Glutamatergic neuron (in vitro differentiated cells): Measurements from ENCODE around the gene CFTR. TPM values are rescaled to one million over a fixed set of nuclear protein-coding genes. Genes with fewer than 3 reads are reported as not detected.

Source experiments
- DNase-seq: peaks from one replicate; pipeline ENCODE4 v3.0.0; 2022
- H3K27ac Mint-ChIP-seq: one replicate; pipeline ENCODE4 v1.8.0; 2020; ENCODE audit warnings: mild to moderate bottlenecking, mixed read lengths, inconsistent platforms; ENCODE audit not compliant: unreplicated experiment
- H3K27me3 Mint-ChIP-seq: one replicate; pipeline ENCODE4 v1.8.0; 2020; ENCODE audit warnings: mild to moderate bottlenecking, moderate library complexity, mixed read lengths, inconsistent platforms; ENCODE audit not compliant: unreplicated experiment
- H3K36me3 Mint-ChIP-seq: one replicate; pipeline ENCODE4 v1.8.0; 2020; ENCODE audit warnings: mild to moderate bottlenecking, mixed read lengths, inconsistent platforms; ENCODE audit not compliant: unreplicated experiment
- H3K4me1 Mint-ChIP-seq: one replicate; pipeline ENCODE4 v1.8.0; 2020; ENCODE audit warnings: mild to moderate bottlenecking, low read depth, mixed read lengths, inconsistent platforms; ENCODE audit not compliant: unreplicated experiment
- H3K4me3 Mint-ChIP-seq: one replicate; pipeline ENCODE4 v1.8.0; 2020; ENCODE audit warnings: mild to moderate bottlenecking, mixed read lengths, inconsistent platforms; ENCODE audit not compliant: unreplicated experiment
- H3K9me3 Mint-ChIP-seq: one replicate; pipeline ENCODE4 v1.8.0; 2020; ENCODE audit warnings: mild to moderate bottlenecking, moderate library complexity, mixed read lengths, inconsistent platforms; ENCODE audit not compliant: unreplicated experiment
- total RNA-seq: library from RNA; stranded (reverse); fragmentation: NEBNext Ultra II Directional; extraction: Animal tissue kit (Norgen Biotek cat#: 25700); gene quantifications from one replicate; pipeline ENCODE4 v1.2.1, GENCODE V29; 2021; ENCODE audit not compliant: unreplicated experiment
- TF ChIP-seq, protein P1 (sequence below): fragments of 200-600 bp; sonication (generic); IDR thresholded peaks from one replicate; pipeline ENCODE4 v1.5.0; 2021; ENCODE audit not compliant: partially characterized antibody, unreplicated experiment

The CFTR gene
- total RNA-seq, 1 donor from 2014 or later: not detected

DNA sequence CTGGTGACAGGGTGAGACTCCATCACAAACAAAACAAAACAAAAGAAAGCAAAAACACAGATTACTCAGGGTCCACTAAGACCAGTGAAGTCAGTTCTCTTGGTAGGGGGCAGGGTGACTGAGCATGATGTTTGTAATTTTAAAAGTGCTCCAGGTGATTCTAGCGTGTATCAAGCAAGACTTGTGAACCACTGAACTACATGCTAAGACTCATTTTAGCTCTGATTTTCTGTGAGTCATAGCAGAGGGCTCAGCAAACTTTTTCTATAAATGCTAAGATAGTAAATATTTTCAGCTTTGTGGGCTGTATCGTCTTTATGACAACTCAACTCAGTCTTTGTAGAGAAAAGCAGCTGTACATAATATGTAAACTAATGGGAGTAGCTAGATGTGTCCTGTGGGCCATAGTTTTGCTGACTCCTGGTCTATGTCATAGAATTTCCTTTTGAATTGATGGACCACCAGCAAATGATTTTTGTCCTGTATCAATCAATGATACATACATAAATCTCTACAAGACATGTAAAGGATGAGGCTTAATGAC, 141.3 kb downstream of the CFTR start:
- no peaks in the 10 kb centered on the region for H3K9me3 Mint-ChIP-seq

DNA sequence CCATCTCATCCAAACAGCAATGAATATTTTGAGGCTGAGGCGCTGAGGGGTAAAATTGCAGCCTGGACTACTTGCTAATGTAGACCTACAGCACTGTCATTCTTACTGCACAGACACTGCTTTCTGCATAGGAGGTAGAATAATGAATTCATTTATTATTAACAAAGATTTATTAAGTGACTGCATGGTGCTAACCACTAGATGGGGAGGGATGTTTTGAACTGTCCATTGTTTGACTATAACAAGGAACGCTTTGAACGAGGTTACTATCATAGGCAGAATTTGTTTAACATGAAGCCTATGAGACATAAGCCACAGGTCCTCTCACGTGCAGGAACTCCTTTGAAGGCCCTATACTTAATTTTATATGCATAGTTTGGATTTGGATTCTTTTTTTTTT, 143.8 kb downstream of the CFTR start:
- H3K36me3 Mint-ChIP-seq: no peaks in the 10 kb centered on the region
- no peak for DNase-seq
- TF ChIP-seq, protein P1, sequence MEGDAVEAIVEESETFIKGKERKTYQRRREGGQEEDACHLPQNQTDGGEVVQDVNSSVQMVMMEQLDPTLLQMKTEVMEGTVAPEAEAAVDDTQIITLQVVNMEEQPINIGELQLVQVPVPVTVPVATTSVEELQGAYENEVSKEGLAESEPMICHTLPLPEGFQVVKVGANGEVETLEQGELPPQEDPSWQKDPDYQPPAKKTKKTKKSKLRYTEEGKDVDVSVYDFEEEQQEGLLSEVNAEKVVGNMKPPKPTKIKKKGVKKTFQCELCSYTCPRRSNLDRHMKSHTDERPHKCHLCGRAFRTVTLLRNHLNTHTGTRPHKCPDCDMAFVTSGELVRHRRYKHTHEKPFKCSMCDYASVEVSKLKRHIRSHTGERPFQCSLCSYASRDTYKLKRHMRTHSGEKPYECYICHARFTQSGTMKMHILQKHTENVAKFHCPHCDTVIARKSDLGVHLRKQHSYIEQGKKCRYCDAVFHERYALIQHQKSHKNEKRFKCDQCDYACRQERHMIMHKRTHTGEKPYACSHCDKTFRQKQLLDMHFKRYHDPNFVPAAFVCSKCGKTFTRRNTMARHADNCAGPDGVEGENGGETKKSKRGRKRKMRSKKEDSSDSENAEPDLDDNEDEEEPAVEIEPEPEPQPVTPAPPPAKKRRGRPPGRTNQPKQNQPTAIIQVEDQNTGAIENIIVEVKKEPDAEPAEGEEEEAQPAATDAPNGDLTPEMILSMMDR: no peak
- no peaks in the 10 kb centered on the region for H3K9me3 Mint-ChIP-seq
- no peak overlapping the region for H3K27ac Mint-ChIP-seq
- no peaks in the 10 kb centered on the region for H3K4me1 Mint-ChIP-seq
- no peaks in the 10 kb centered on the region for H3K27me3 Mint-ChIP-seq
- no peak overlapping the region for H3K4me3 Mint-ChIP-seq

More for the DNA sequence above, 141.3 kb downstream of the CFTR start:
- TF ChIP-seq, protein P1: no peak
- Mint-ChIP-seq H3K4me1 (no peaks in the 10 kb centered on the region), H3K27me3 (no peaks in the 10 kb centered on the region), H3K36me3 (no peaks in the 10 kb centered on the region), H3K4me3 (no peak overlapping the region), H3K27ac (no peak overlapping the region)
- DNase-seq: no peak

DNA sequence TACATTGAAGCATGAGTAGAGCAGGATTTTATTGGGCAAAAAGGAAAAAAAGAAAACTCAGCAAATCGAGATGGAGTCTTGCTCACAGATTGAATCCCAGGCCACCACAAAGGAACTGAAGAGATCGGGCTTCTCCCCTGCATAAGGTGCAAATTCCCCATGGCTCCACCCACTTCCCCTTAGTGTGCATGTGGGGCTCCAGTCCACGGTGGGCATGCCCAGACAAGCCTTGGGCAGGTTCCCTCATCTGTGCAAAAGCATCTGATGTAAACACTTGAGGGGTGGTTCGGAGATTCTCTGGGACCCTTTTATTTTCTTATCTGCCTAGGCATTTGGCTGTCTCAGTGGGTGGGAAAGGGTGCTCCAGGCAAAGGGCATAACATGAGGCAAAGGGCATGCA, 150.7 kb downstream of the CFTR start:
- H3K27me3 Mint-ChIP-seq: peaks cover 5% of the 10 kb centered on the region
- no peaks in the 10 kb centered on the region for H3K36me3 Mint-ChIP-seq
- peaks cover 1% of the 10 kb centered on the region for H3K9me3 Mint-ChIP-seq
- peaks cover 7% of the 10 kb centered on the region for H3K4me1 Mint-ChIP-seq
- TF ChIP-seq, protein P1: no peak
- H3K27ac Mint-ChIP-seq: no peak overlapping the region
- no peak for DNase-seq
- H3K4me3 Mint-ChIP-seq: no peak overlapping the region

DNA sequence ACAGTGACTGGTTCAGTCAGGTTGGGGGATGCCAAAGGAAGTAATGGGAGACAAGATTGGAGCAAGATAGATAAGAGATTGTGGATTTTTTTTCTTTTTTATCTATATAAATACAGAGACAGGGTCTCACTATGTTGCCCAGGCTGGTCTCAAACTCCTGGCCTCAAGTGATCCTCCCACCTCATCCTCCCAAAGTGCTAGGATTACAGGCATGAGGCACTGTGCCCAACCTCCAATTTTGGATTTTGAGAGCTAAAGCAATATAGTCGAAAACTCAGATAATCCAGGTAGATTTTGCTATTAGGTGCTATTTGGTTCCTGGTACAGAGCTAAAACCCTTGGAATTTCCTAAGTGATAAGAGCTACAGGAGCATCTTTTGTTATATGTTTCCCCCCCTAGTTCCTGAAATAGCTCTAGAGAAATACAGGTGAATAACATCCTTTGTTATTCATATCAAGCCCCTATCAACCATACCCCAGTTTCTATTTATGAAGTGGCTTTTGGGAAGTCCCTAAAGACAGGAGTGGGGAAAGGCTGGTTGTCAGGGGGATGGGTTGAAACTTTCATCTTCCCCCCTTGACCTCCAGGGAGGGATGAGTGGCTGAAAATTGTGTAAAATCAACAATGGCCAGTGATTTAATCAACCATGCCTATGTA, 151.2 kb downstream of the CFTR start:
- no peak overlapping the region for H3K27ac Mint-ChIP-seq
- DNase-seq: no peak

DNA sequence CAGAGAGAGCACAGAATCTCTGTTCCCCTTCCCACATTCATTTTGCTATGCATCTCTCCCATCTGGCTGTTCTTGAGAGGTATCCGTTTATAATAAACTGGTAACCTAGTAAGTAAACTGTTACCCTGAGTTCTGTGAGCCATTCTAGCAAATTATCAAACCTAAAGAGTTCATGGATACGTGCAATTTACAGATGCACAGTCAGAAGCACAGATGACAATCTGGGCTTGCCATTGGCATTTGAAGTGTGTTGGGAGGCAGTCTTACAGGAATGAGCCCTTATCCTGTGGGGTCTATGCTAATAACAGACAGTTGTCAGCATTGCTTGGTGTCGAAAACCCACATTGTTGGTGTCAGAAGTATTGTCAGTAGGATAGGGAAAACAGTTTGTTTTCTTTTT, 151.8 kb downstream of the CFTR start:
- Mint-ChIP-seq H3K27me3 (peaks cover 5% of the 10 kb centered on the region), H3K36me3 (no peaks in the 10 kb centered on the region), H3K4me3 (no peak overlapping the region), H3K4me1 (peaks cover 7% of the 10 kb centered on the region), H3K9me3 (peaks cover 1% of the 10 kb centered on the region), H3K27ac (no peak overlapping the region)
- no peak for DNase-seq
- TF ChIP-seq, protein P1: no peak

More for the DNA sequence above, 151.2 kb downstream of the CFTR start:
- Mint-ChIP-seq H3K27me3 (peaks cover 5% of the 10 kb centered on the region), H3K36me3 (no peaks in the 10 kb centered on the region), H3K9me3 (peaks cover 1% of the 10 kb centered on the region), H3K4me1 (peaks cover 7% of the 10 kb centered on the region), H3K4me3 (no peak overlapping the region)
- TF ChIP-seq, protein P1: no peak
